HG03139 (cell line): ENCODE data around the gene GBF1.
"Not testable (repeated sequence)": the region's sequence is repeated elsewhere in the genome, so short reads cannot be mapped to it uniquely, and the experiment has no call there.

ENCODE experiments used
- ATAC-seq: cut with Tn5 transposase; IDR thresholded peaks from one replicate; pipeline ENCODE4 v1.9.1; 2021; ENCODE audit not compliant: unreplicated experiment

GBF1 gene

GRCh38 chr10:102245082-102245931 lies at the start of gene GBF1:
Gene GBF1, plus strand, starts transcription at chr10:102245532. Its CDS starts 13,407 bp downstream, at chr10:102258939.
- peak; percentile 89 for ATAC-seq

GRCh38 chr10:102196893-102197292 lies 48.4 kb upstream of the GBF1 start:
- ATAC-seq, result no peak

- ATAC-seq, result no peak
Measured at GRCh38 chr10:102198027-102198426, 47.3 kb upstream of the GBF1 start.

- no peak for ATAC-seq
Measured at GRCh38 chr10:102200751-102201640, 44.3 kb upstream of the GBF1 start.

- no peak for ATAC-seq
Measured at GRCh38 chr10:102202386-102202785, 42.9 kb upstream of the GBF1 start.

- ATAC-seq, result no peak
Measured at GRCh38 chr10:102208311-102209035, 36.9 kb upstream of the GBF1 start.

GRCh38 chr10:102211615-102212299 lies 33.6 kb upstream of the GBF1 start:
- ATAC-seq, result no peak

GRCh38 chr10:102213599-102213998 lies 31.7 kb upstream of the GBF1 start:
- ATAC-seq, result not testable (repeated sequence)

- no peak for ATAC-seq
Measured at GRCh38 chr10:102219370-102219769, 26.0 kb upstream of the GBF1 start.

GRCh38 chr10:102220612-102221011 lies 24.7 kb upstream of the GBF1 start:
- ATAC-seq, result no peak

- no peak for ATAC-seq
Measured at GRCh38 chr10:102222797-102223196, 22.5 kb upstream of the GBF1 start.

GRCh38 chr10:102225646-102226541 lies 19.4 kb upstream of the GBF1 start, which contains the start of gene ELOVL3:
Gene ELOVL3, plus strand, starts transcription at chr10:102226299. Its CDS starts 250 bp downstream, at chr10:102226549.
- peak; percentile 94 for ATAC-seq

- ATAC-seq, result no peak
Measured at GRCh38 chr10:102226542-102226870, 18.8 kb upstream of the GBF1 start.

GRCh38 chr10:102227050-102227449 lies 18.3 kb upstream of the GBF1 start:
- no peak for ATAC-seq

GRCh38 chr10:102229810-102230263 lies 15.5 kb upstream of the GBF1 start:
- ATAC-seq, result no peak

- ATAC-seq, result no peak
Measured at GRCh38 chr10:102230264-102230860, 15.0 kb upstream of the GBF1 start.

GRCh38 chr10:102230861-102231356 lies 14.4 kb upstream of the GBF1 start:
- ATAC-seq, result no peak

GRCh38 chr10:102231357-102232318 lies 13.7 kb upstream of the GBF1 start:
- no peak for ATAC-seq
